ENCODE measurements around the gene KIAA0319L. TPM values are rescaled to one million over a fixed set of nuclear protein-coding genes. Genes with fewer than 3 reads are reported as not detected.

KIAA0319L gene
- total and polyA plus RNA-seq, 7 donors: 8.3 to 50.4 (median 30.7) TPM

DNA sequence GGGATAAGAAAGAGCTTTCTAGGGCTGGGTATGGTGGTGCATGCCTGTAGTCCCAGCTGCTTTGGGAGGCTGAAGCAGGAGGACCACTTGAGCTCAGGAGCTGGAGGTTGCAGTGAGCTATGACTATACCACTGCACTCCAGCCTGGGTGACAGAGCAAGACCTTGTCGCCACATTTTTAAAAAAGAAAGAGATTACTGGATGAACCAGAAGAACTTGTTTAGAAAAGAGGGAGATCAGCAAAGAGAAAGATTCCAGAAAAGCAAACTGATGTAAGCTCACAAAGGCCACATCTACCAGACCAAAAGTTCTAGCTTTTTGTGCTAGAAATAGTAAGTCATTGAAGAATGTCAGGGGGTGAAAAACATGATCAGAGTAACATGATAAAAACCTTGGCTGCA, 117.6 kb downstream of the KIAA0319L start:
- Histone ChIP-seq H3K4me1 (no peaks in the 10 kb centered on the region), H3K36me3 (peaks cover 38 to 93% (median 56%) of the 10 kb centered on the region in 4 donors), H3K27ac (no peak overlapping the region), H3K4me3 (no peak overlapping the region), H3K9me3 (no peaks in the 10 kb centered on the region), H3K27me3 (no peaks in the 10 kb centered on the region)
- intact Hi-C loops (cut with DNase I): no loop called here
- TF ChIP-seq POLR2AphosphoS5 (IDR thresholded peaks at IDR 0.05): no peak
- 100% methylated on average over 1 of the region's 1 CpG for WGBS, 2 donors
- no peak for DNase-seq

DNA sequence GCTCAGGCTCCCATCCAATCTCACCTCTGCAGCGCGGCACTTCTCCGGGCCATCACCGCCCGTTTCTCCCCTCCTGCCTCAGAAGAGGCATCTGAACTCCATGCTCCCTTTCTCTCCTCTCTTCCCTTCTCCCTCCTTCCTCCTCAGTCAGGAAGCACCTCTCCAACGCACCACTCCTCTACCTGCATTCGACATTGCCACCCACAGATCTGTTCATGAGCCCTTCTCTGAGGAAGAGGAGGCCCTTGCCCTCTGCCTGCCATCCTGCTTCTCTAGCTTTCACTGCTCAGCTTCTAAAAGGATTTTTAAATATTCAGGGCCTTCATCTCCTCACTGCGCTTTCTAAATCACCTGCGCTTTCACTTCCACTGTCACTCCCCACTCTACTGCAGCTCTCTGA, 120.0 kb downstream of the KIAA0319L start:
- H3K27me3 ChIP-seq: no peaks in the 10 kb centered on the region
- peaks cover 37 to 91% (median 50%) of the 10 kb centered on the region in 4 donors for H3K36me3 ChIP-seq
- H3K4me3 ChIP-seq: no peak overlapping the region
- H3K9me3 ChIP-seq: no peaks in the 10 kb centered on the region
- no peaks in the 10 kb centered on the region for H3K4me1 ChIP-seq
- 96 to 97% methylated on average over 9 of the region's 9 CpGs for WGBS, 2 donors
- H3K27ac ChIP-seq: no peak overlapping the region
- TF ChIP-seq EP300 (IDR thresholded peaks at IDR 0.05): no peak
- TF ChIP-seq POLR2A (IDR thresholded peaks at IDR 0.05): no peak
- TF ChIP-seq, protein P1, sequence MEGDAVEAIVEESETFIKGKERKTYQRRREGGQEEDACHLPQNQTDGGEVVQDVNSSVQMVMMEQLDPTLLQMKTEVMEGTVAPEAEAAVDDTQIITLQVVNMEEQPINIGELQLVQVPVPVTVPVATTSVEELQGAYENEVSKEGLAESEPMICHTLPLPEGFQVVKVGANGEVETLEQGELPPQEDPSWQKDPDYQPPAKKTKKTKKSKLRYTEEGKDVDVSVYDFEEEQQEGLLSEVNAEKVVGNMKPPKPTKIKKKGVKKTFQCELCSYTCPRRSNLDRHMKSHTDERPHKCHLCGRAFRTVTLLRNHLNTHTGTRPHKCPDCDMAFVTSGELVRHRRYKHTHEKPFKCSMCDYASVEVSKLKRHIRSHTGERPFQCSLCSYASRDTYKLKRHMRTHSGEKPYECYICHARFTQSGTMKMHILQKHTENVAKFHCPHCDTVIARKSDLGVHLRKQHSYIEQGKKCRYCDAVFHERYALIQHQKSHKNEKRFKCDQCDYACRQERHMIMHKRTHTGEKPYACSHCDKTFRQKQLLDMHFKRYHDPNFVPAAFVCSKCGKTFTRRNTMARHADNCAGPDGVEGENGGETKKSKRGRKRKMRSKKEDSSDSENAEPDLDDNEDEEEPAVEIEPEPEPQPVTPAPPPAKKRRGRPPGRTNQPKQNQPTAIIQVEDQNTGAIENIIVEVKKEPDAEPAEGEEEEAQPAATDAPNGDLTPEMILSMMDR (IDR thresholded peaks at IDR 0.05): no peak
- no peak for TF ChIP-seq POLR2AphosphoS5 (IDR thresholded peaks at IDR 0.05)
- DNase-seq: no peak
- intact Hi-C loops (cut with DNase I): no loop called here

DNA sequence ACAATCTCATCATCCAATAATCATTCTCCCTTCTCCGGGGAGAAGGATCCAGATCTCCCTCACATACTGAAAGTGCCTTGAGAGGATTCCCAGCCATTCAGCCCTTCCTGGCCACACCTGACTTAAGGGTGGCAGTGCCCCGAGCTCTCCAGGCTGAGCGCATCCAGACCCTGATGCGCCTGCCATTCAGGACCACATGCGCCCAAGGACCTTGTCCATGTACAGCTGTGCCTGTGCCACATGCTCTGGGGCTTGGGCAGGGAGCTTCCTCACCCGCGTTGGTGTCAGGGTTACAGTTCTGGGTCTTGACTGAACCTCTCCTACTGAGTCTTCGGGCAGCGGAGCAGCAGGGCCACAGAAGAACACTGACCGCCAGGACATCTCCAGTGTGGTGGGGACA, 121.1 kb downstream of the KIAA0319L start:
- intact Hi-C loops (cut with DNase I): no loop called here
- Histone ChIP-seq H3K27me3 (no peaks in the 10 kb centered on the region), H3K36me3 (peaks cover 29 to 81% (median 43%) of the 10 kb centered on the region in 4 donors), H3K4me1 (no peaks in the 10 kb centered on the region), H3K27ac (no peak overlapping the region), H3K4me3 (no peak overlapping the region), H3K9me3 (no peaks in the 10 kb centered on the region)
- DNase-seq: no peak
- TF ChIP-seq POLR2AphosphoS5 (IDR thresholded peaks at IDR 0.05): peak in 1 of 4 donors; percentile 5
- TF ChIP-seq POLR2A (IDR thresholded peaks at IDR 0.05): no peak
- WGBS, 2 donors: 95 to 96% methylated on average over 10 of the region's 10 CpGs

DNA sequence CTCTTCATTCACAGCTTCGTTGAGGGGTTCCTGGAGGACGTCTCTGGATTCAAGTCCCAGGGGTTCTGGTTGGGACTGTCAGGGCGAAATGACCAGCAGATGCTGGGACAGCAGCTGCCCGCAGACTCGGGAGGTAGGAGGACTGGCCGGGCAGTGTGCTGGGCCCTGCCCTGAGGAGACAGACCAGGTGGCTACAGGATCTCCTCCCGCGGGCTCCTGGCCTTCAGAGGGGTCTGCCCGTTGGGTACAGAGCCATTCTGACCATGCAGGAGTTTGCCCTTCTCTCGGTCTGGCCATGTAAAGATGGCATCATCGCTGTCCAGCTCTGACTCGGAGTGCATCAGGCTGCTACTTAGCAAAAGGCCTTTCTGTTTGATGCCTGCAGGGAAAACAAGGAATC, 122.5 kb downstream of the KIAA0319L start:
- no peaks in the 10 kb centered on the region for H3K9me3 ChIP-seq
- peaks cover 17 to 67% (median 29%) of the 10 kb centered on the region in 4 donors for H3K36me3 ChIP-seq

DNA sequence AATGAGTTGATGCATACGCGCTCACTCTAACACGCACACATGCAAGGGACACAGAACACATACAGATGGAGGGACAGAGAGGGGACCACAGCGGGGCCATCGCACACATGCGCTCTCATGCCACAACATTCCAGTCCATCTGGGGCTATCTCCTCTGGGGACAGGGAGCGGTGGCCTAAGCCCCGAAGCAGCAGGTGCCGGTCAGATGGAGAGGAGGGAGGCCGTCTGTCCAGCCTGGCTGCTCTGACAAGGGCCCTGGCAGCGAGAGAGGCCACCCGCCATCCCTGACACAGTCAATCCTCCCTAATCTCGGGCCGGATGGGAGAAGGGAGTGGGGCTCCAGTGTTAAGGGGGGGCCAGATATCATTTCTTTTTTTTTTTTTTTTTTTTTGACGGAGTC, 123.5 kb downstream of the KIAA0319L start:
- TF ChIP-seq, protein P1 (IDR thresholded peaks at IDR 0.05): no peak
- TF ChIP-seq POLR2AphosphoS5 (IDR thresholded peaks at IDR 0.05) (no peak), POLR2A (IDR thresholded peaks at IDR 0.05) (no peak), EP300 (IDR thresholded peaks at IDR 0.05) (no peak)
- 95 to 97% methylated on average over 14 to 15 of the region's 15 CpGs for WGBS, 2 donors
- no peak overlapping the region for H3K4me3 ChIP-seq
- H3K4me1 ChIP-seq: no peaks in the 10 kb centered on the region
- H3K27ac ChIP-seq: no peak overlapping the region
- intact Hi-C loops (cut with DNase I): no loop called here
- no peaks in the 10 kb centered on the region for H3K9me3 ChIP-seq
- no peaks in the 10 kb centered on the region for H3K27me3 ChIP-seq
- no peak for DNase-seq
- peaks cover 11 to 58% (median 22%) of the 10 kb centered on the region in 4 donors for H3K36me3 ChIP-seq

More for the DNA sequence above, 122.5 kb downstream of the KIAA0319L start:
- no peaks in the 10 kb centered on the region for H3K27me3 ChIP-seq
- no peaks in the 10 kb centered on the region for H3K4me1 ChIP-seq
- no peak overlapping the region for H3K27ac ChIP-seq
- no peak for DNase-seq
- intact Hi-C loops (cut with DNase I): no loop called here
- WGBS, 2 donors: 93 to 95% methylated on average over 12 of the region's 12 CpGs
- no peak overlapping the region for H3K4me3 ChIP-seq
- TF ChIP-seq EP300 (IDR thresholded peaks at IDR 0.05) (no peak), POLR2AphosphoS5 (IDR thresholded peaks at IDR 0.05) (no peak), POLR2A (IDR thresholded peaks at IDR 0.05) (no peak)
- TF ChIP-seq, protein P1 (IDR thresholded peaks at IDR 0.05): no peak

DNA sequence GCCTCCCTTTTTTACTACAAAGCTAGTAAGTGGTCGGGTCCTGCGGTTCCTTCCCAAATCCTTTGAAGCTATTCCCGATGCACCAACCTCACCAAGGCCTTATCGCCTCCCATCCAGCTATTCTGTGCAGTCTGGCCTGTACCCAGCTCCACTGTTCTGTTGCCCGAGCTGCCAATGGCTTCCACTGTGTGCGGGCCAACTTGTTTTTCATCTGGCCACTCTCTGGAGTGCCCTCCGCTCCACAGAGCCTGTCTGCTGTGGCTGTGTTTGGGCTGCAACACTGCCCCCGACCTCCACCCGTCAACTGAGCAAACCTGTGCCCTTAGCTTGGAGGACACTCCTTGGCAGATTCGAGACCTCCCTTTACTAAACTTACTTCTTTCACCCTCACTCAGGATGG, 125.0 kb downstream of the KIAA0319L start:
- no peak for DNase-seq
- TF ChIP-seq, protein P1 (IDR thresholded peaks at IDR 0.05): no peak
- TF ChIP-seq EP300 (IDR thresholded peaks at IDR 0.05) (no peak), POLR2A (IDR thresholded peaks at IDR 0.05) (no peak), POLR2AphosphoS5 (IDR thresholded peaks at IDR 0.05) (no peak)
- no peak overlapping the region for H3K27ac ChIP-seq
- WGBS, 2 donors: 95 to 98% methylated on average over 10 of the region's 10 CpGs
- no peaks in the 10 kb centered on the region for H3K9me3 ChIP-seq
- intact Hi-C loops (cut with DNase I): no loop called here
- H3K4me3 ChIP-seq: no peak overlapping the region
- peaks cover 11 to 44% (median 22%) of the 10 kb centered on the region in 4 donors for H3K36me3 ChIP-seq
- H3K4me1 ChIP-seq: no peaks in the 10 kb centered on the region
- H3K27me3 ChIP-seq: no peaks in the 10 kb centered on the region

Data from sigmoid colon (tissue), 7 donors.